HG03039 (cell line): ENCODE data around the gene MAP3K5.
"Not testable (repeated sequence)": the region's sequence is repeated elsewhere in the genome, so short reads cannot be mapped to it uniquely, and the experiment has no call there.

Experiments used
- ATAC-seq: cut with Tn5 transposase; IDR thresholded peaks from one replicate; pipeline ENCODE4 v1.9.1; 2021; ENCODE audit warnings: mild to moderate bottlenecking, moderate library complexity; ENCODE audit not compliant: unreplicated experiment

Gene MAP3K5

GRCh38 chr6:136586295-136586694, 206.0 kb downstream of the MAP3K5 start:
- ATAC-seq: no peak

- not testable (repeated sequence) for ATAC-seq
Observed at GRCh38 chr6:136585523-136585922, 206.8 kb downstream of the MAP3K5 start.

- ATAC-seq: not testable (repeated sequence)
Observed at GRCh38 chr6:136584290-136584689, 208.0 kb downstream of the MAP3K5 start.

- ATAC-seq: no peak
Observed at GRCh38 chr6:136582711-136583471, 209.4 kb downstream of the MAP3K5 start.

- ATAC-seq: no peak
Observed at GRCh38 chr6:136579800-136580199, 212.5 kb downstream of the MAP3K5 start.

- ATAC-seq: no peak
Observed at GRCh38 chr6:136576821-136577220, 215.5 kb downstream of the MAP3K5 start.

- ATAC-seq: no peak
Observed at GRCh38 chr6:136571496-136571895, 220.8 kb downstream of the MAP3K5 start.

- no peak for ATAC-seq
Observed at GRCh38 chr6:136571065-136571464, 221.2 kb downstream of the MAP3K5 start.

- ATAC-seq: no peak
Observed at GRCh38 chr6:136568129-136568528, 224.1 kb downstream of the MAP3K5 start.

GRCh38 chr6:136567688-136568087, 224.6 kb downstream of the MAP3K5 start:
- ATAC-seq: no peak

- ATAC-seq: no peak
Observed at GRCh38 chr6:136566851-136567250, 225.4 kb downstream of the MAP3K5 start.

- ATAC-seq: no peak
Observed at GRCh38 chr6:136566007-136566487, 226.2 kb downstream of the MAP3K5 start.

- ATAC-seq: no peak
Observed at GRCh38 chr6:136564180-136564579, 228.1 kb downstream of the MAP3K5 start.

GRCh38 chr6:136563386-136564152, 228.7 kb downstream of the MAP3K5 start:
- ATAC-seq: no peak

GRCh38 chr6:136562211-136562610, 230.1 kb downstream of the MAP3K5 start:
- no peak for ATAC-seq

GRCh38 chr6:136553166-136553787, 239.0 kb downstream of the MAP3K5 start:
- ATAC-seq: no peak

GRCh38 chr6:136552054-136552453, 240.2 kb downstream of the MAP3K5 start:
- ATAC-seq: no peak

GRCh38 chr6:136551103-136551502, 241.2 kb downstream of the MAP3K5 start:
- ATAC-seq: no peak

- peak; percentile 85 for ATAC-seq
Observed at GRCh38 chr6:136550330-136551071, 241.8 kb downstream of the MAP3K5 start, which contains the start of gene MAP7. MAP7 (minus strand) TSS chr6:136550422; CDS start chr6:136550408, 14 bp downstream.

- peak; percentile 40 for ATAC-seq
Observed at GRCh38 chr6:136550045-136550329, 242.3 kb downstream of the MAP3K5 start.
